Measurements from ENCODE around the gene OR51A2.

DNA sequence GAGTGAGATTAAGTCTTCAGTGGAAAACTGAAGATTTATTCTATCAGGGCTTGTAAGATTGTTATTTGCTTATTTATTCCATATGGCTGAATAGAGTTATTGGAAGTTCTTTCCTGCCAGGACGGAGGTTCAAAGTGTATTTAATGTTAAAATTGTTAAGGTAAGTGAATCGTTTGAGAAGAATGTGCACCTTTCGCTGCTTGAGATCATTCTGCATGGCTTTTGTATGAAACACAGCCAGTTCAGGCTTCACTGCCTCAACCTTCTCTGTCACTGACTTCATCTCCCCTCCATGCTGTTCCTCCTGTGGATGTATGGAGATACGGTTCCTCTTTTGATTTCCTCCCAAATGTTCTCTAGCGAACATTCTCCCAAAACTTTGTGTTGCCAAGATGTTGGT lies 19.9 kb upstream of the OR51A2 start:
- TF ChIP-seq, protein P1, sequence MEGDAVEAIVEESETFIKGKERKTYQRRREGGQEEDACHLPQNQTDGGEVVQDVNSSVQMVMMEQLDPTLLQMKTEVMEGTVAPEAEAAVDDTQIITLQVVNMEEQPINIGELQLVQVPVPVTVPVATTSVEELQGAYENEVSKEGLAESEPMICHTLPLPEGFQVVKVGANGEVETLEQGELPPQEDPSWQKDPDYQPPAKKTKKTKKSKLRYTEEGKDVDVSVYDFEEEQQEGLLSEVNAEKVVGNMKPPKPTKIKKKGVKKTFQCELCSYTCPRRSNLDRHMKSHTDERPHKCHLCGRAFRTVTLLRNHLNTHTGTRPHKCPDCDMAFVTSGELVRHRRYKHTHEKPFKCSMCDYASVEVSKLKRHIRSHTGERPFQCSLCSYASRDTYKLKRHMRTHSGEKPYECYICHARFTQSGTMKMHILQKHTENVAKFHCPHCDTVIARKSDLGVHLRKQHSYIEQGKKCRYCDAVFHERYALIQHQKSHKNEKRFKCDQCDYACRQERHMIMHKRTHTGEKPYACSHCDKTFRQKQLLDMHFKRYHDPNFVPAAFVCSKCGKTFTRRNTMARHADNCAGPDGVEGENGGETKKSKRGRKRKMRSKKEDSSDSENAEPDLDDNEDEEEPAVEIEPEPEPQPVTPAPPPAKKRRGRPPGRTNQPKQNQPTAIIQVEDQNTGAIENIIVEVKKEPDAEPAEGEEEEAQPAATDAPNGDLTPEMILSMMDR (IDR thresholded peaks at IDR 0.05) = no peak
- TF ChIP-seq POLR2A (IDR thresholded peaks at IDR 0.05) (no peak), POLR2AphosphoS5 (IDR thresholded peaks at IDR 0.05; ENCODE audit: insufficient read depth in 1 of 2, low read depth in 1 of 2) (no peak)

All from vagina (tissue), 2 donors.